Activated naive CD4-positive, alpha-beta T cell treated with anti-CD3 and anti-CD28 coated beads, Interleukin-2, amount 10 ng/mL, durations not matched to agents 7 days and 5 days (primary cell): Measurements from ENCODE around the gene AOPEP.
"Not testable (repeated sequence)": the region's sequence is repeated elsewhere in the genome, so short reads cannot be mapped to it uniquely, and the experiment has no call there.

ENCODE experiments used
- CTCF ChIA-PET: fragments of 350-600 bp; sonication (Branson Sonifier 250); formaldehyde crosslinking; loops from one replicate; lab custom pipeline; 2021; ENCODE audit warnings: antibody characterized with exemption; lab: Charles Lee
- DNase-seq: peaks from one replicate; pipeline ENCODE4 v3.0.0-alpha.2; 2020
- H3K27ac Mint-ChIP-seq: one replicate; pipeline ENCODE4 v1.8.0; 2021; ENCODE audit warnings: mild to moderate bottlenecking, moderate library complexity, mixed read lengths
- H3K27me3 Mint-ChIP-seq: one replicate; pipeline ENCODE4 v1.8.0; 2021; ENCODE audit warnings: mild to moderate bottlenecking, mixed read lengths
- H3K36me3 Mint-ChIP-seq: one replicate; pipeline ENCODE4 v1.8.0; 2021; ENCODE audit warnings: mixed read lengths
- H3K4me1 Mint-ChIP-seq: one replicate; pipeline ENCODE4 v1.8.0; 2021; ENCODE audit warnings: mixed read lengths
- H3K4me3 Mint-ChIP-seq: one replicate; pipeline ENCODE4 v1.8.0; 2021; ENCODE audit warnings: mild to moderate bottlenecking, moderate library complexity, mixed read lengths
- H3K9me3 Mint-ChIP-seq: one replicate; pipeline ENCODE4 v1.8.0; 2021; ENCODE audit warnings: mixed read lengths

AOPEP gene

DNA sequence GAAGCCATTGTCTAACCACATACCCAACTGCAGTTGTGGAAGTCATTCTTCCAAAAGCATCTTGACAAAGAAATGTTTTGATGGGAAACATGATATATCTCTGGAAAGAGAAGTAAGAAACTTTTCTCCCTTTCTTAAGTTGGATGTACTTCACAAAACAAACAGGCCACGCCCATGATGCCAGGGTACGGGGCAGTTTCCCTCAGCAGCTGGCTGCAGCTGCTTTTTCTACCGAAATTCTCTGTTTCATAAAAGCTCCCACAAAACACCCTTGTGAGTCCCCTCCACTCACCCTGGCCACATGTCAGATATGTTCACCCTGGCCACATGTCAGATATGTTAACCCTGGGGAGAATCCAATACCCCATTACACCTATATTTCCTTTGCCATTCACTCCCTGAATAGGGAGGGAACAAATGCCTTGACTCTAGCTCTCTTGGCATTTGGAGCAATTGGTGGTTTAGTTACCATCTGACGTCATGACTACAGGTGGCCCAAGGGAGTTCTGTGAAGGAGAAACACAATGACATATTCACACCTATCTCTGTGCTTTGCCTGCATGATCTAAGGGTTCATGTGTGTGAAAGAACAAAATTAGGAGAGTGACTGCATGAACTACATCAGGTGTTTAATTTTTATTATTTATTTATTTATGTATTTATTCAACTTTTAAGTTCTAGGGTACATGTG is 103.0 kb downstream of the AOPEP start:
- CTCF ChIA-PET: no interaction called here
- H3K27ac Mint-ChIP-seq: no peak overlapping the region
- H3K4me1 Mint-ChIP-seq: no peaks in the 10 kb centered on the region
- no peaks in the 10 kb centered on the region for H3K27me3 Mint-ChIP-seq
- peaks cover 6% of the 10 kb centered on the region for H3K36me3 Mint-ChIP-seq
- no peak for DNase-seq
- no peak overlapping the region for H3K4me3 Mint-ChIP-seq
- no peaks in the 10 kb centered on the region for H3K9me3 Mint-ChIP-seq

DNA sequence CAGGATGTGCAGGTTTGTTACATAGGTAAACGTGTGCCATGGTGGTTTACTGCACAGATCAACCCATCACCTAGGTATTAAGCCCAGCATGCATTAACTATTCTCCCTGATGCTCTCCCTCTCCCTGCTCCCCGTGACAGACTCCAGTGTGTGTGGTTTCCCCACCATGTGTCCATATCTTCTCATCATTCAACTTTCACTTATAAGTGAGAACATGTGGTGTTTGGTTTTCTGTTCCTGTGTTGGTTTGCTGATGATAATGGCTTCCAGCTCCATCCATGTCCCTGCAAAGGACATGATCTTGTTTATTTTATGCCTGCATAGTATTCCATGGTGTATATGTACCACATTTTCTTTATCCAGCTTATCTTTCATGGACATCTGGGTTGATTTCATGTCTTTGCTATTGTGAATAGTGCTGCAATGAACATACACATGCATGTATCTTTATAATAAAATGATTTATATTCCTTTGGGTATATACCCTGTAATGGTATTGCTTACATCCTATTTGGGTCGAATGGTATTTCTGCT is 103.6 kb downstream of the AOPEP start:
- DNase-seq, CTCF ChIA-PET, H3K27me3 Mint-ChIP-seq, H3K9me3 Mint-ChIP-seq, H3K27ac Mint-ChIP-seq, H3K4me1 Mint-ChIP-seq, H3K36me3 Mint-ChIP-seq, H3K4me3 Mint-ChIP-seq: not testable (repeated sequence)

DNA sequence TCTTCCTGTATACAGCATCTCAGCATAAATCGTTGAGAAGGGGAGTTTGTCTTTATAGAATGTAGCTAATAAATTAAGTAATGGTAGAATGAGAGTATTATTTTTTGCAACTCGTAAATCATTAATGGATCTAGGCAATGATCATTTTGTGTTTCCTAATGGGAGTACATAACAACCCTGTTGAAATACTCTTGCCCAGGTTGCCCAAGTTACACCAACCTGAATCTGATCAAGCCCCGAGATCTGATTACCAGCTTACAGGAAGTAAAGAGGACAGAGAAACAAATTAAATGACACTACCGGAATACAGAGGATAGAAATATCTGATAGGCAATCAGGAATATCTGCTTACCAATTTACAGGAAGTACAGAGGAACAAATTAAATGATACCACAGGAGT is 107.3 kb downstream of the AOPEP start:
- DNase-seq: no peak
- Mint-ChIP-seq H3K36me3 (peaks cover 6% of the 10 kb centered on the region), H3K27ac (no peak overlapping the region), H3K4me3 (no peak overlapping the region), H3K4me1 (peaks cover 2% of the 10 kb centered on the region), H3K27me3 (no peaks in the 10 kb centered on the region), H3K9me3 (peaks cover 8% of the 10 kb centered on the region)
- CTCF ChIA-PET: no interaction called here

DNA sequence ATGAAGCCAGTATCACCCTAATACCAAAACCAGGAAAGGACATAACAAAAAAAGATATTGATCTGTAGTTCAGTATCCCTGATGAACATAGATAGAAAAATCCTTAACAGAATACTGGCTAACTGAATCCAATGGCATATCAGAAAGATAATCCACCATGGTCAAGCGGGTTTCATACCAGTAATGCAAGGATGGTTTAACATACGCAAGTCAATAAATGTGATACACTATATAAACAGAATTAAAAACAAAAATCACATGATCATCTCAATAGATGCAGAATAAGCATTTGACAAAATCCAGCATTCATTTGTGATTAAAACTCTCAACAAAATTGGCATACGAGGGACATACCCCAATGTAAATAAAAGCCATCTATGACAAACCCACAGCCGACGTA is 110.9 kb downstream of the AOPEP start:
- no peak for DNase-seq

DNA sequence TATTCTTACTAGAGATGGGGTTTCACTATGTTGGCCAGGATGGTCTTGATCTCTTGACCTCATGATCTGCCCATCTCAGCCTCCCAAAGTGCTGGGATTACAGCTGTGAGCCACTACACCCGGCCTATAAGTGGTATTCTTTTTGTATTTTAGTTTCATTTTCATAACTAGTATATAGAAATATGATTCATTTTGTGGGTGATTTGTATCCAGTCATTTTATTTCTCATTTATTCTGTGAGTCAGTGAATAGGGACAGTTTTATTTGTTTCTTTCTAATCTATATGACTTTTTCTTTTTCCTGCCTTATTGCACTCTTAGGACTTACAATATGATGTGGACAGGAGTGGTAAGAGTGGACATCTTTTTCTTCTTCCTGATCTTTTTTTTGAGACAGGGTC is 112.9 kb downstream of the AOPEP start:
- CTCF ChIA-PET: no interaction called here
- DNase-seq: no peak
- no peaks in the 10 kb centered on the region for H3K27me3 Mint-ChIP-seq
- H3K9me3 Mint-ChIP-seq: peaks cover 17% of the 10 kb centered on the region
- H3K4me3 Mint-ChIP-seq: no peak overlapping the region
- H3K36me3 Mint-ChIP-seq: peaks cover 8% of the 10 kb centered on the region
- no peak overlapping the region for H3K27ac Mint-ChIP-seq
- H3K4me1 Mint-ChIP-seq: peaks cover 21% of the 10 kb centered on the region

More for the DNA sequence above, 110.9 kb downstream of the AOPEP start:
- peaks cover 8% of the 10 kb centered on the region for H3K36me3 Mint-ChIP-seq
- no peaks in the 10 kb centered on the region for H3K27me3 Mint-ChIP-seq
- H3K4me1 Mint-ChIP-seq: peaks cover 14% of the 10 kb centered on the region
- H3K4me3 Mint-ChIP-seq: no peak overlapping the region
- H3K27ac Mint-ChIP-seq: no peak overlapping the region
- H3K9me3 Mint-ChIP-seq: peaks cover 17% of the 10 kb centered on the region
- CTCF ChIA-PET: no interaction called here

DNA sequence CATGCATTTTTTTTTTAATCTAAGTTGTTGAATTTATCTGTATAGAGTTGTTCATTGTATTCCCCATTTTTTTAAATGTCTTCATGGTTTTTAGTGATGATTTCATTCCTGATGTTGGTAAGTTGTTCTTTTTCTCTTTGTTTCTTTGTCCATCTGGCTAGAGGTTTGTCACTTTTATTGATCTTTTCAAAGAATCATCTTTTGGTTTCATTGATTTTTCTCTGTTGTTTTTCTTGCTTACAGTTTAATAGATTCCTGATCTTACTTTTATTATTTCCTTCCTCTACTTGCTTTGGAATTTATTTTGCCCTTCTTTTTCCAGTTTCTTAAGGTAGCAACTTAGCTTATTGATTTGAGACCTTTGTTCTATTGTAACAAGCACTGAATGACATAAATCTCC is 114.2 kb downstream of the AOPEP start:
- H3K4me3 Mint-ChIP-seq: no peak overlapping the region
- CTCF ChIA-PET: no interaction called here
- peaks cover 8% of the 10 kb centered on the region for H3K36me3 Mint-ChIP-seq
- peaks cover 17% of the 10 kb centered on the region for H3K9me3 Mint-ChIP-seq
- no peaks in the 10 kb centered on the region for H3K27me3 Mint-ChIP-seq
- H3K4me1 Mint-ChIP-seq: peaks cover 20% of the 10 kb centered on the region
- no peak for DNase-seq
- no peak overlapping the region for H3K27ac Mint-ChIP-seq

DNA sequence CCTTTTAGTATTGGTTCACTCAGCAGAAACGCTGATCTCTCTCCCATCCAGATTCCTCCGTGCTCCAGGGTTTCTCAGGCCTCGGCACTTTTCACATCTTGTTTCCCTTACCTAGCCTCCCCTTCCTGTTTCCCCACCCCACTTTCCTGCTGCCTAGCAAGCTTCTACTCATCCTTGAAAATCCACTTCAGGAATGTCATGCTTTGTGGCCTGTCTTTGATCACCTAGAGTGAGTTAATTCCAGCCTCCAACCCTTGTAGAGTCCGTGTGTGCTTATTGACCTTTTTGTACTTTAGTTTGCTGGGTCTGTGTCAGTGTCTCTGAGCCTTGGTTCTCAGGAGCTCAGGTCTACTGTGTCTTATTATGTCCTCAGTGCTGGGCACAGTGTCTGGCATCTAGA is 116.6 kb downstream of the AOPEP start:
- H3K27me3 Mint-ChIP-seq: no peaks in the 10 kb centered on the region

DNA sequence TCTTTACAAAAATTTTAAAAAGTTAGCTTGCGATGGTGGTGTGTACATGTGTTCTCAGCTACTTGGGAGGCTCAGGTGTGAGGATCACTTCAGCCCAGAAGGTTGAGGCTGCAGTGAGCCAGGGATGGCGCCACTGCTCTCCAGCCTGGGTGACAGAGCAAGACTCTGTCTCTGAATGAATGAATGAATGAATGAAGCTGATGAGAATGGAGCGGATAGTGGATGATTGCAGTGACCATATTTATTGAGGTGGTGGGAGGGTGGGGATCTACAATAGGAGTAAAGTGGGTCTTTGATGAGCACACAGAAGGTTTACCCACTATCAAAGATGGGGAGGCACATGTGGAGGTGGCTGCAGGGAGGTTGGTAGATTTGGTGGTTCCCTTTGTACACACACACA is 120.2 kb downstream of the AOPEP start:
- CTCF ChIA-PET: no interaction called here
- Mint-ChIP-seq H3K27ac (no peak overlapping the region), H3K4me3 (no peak overlapping the region), H3K36me3 (no peaks in the 10 kb centered on the region), H3K4me1 (peaks cover 14% of the 10 kb centered on the region), H3K9me3 (no peaks in the 10 kb centered on the region), H3K27me3 (no peaks in the 10 kb centered on the region)
- DNase-seq: no peak

More for the DNA sequence above, 116.6 kb downstream of the AOPEP start:
- Mint-ChIP-seq H3K27ac (no peak overlapping the region), H3K4me1 (peaks cover 24% of the 10 kb centered on the region), H3K36me3 (peaks cover 6% of the 10 kb centered on the region), H3K9me3 (peaks cover 11% of the 10 kb centered on the region), H3K4me3 (no peak overlapping the region)
- CTCF ChIA-PET: no interaction called here
- no peak for DNase-seq

DNA sequence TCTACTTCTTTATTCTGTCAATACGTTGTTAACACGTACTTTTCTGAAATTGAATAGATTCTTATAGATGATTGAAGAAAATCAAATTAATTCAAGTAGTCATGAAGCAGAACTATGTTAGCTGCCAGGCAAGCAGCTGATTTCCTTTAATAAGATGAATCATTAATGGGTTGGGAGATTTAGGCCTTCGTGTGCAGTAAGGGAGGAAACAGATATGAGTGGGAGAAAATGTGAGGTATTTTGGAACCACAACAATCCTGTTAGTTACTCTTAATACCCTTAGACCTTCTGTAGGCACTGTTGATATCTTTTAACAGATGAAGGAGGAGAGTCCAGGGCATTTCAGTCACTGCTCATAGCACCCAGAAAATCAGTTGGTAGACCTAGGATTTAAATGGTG is 121.0 kb downstream of the AOPEP start:
- Mint-ChIP-seq H3K4me3 (no peak overlapping the region), H3K4me1 (peaks cover 11% of the 10 kb centered on the region), H3K27me3 (no peaks in the 10 kb centered on the region), H3K36me3 (no peaks in the 10 kb centered on the region), H3K27ac (no peak overlapping the region), H3K9me3 (no peaks in the 10 kb centered on the region)
- no peak for DNase-seq
- CTCF ChIA-PET: no interaction called here

DNA sequence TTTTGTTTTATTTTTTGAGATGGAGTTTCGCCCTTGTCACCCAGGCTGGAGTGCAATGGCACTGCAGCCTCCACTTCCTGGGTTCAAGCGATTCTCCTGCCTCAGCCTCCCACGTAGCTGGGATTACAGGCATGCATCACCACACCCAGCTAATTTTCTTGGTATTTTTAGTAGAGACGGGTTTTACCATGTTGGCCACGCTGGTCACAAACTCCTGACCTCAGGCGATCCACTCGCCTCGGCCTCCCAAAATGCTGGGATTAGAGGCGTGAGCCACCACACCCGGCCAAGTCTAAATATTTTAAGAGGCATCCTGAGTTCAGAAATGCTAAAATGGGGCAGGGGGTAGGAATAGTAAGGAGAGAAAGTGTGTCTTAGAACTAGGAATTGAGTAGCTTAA is 122.3 kb downstream of the AOPEP start:
- H3K4me3 Mint-ChIP-seq, H3K9me3 Mint-ChIP-seq, DNase-seq, H3K27me3 Mint-ChIP-seq, H3K4me1 Mint-ChIP-seq, H3K36me3 Mint-ChIP-seq, H3K27ac Mint-ChIP-seq: not testable (repeated sequence)
- CTCF ChIA-PET: interaction anchor here (1.1 kb wide), 1 partner anchor 12 kb away, joined by 3 read pairs; no protein-coding TSS in a partner anchor

DNA sequence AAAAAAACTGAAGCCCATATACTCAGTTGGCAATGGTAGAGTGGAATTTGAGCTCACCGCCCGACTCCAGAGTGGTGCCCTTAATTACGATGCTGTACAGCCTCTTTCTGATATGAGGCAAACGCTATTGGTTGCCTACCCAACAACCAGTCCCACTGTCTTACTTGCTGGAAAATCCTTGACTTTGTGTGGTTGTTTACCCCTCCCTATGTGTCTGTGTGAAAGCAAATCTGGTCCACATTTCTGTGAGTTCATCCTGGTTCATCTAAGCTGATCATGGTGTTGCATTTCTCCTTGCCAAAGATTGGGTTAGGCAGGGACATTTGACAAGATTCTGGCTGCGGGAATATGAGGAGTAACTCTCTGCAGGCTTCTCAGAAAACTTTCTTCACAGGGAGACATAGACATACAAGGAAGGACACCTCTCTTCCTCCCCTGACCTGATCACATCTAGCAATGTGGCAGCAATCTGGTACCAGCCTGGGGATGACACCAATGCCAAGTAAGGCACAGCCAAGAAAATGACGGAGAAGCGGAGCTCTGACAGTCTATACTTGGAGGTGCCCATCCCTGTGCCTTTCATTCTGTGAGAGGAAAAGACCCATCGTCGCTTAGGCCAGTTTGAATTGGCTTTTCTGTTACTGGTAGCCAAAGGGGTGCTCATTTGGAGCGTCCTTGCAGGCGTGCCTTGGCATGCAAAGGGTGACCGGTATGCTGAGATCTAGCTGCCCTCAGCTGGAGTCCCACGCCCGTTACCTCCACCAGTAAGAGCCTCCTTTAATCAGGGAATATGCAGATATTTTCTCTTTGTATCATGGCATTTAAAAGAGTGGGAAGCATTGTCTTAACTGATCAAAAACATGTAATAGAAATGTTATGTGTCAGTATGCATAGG is 124.3 kb downstream of the AOPEP start:
- H3K27ac Mint-ChIP-seq: no peak overlapping the region

DNA sequence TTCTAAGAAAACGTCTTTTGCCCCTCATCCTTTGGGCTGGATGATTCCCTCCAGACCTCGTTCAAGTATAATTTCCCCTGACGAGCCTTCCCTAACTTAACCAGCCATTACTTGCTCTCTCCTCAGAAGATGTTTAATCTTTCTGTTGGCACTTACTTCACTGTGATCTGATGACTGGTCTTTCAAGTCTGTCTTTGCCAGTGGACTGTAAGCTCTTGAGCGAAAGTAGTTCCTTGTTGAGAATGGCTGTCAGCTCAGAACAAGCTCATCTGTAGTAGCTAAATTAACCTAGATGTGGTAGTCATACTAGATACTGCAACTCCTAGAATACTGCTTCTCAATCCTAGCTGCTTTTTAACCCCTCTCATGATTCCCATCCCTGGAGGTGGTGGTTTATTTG is 125.0 kb downstream of the AOPEP start:
- H3K27me3 Mint-ChIP-seq: no peaks in the 10 kb centered on the region
- no peak overlapping the region for H3K27ac Mint-ChIP-seq
- H3K36me3 Mint-ChIP-seq: no peaks in the 10 kb centered on the region
- no peaks in the 10 kb centered on the region for H3K9me3 Mint-ChIP-seq
- H3K4me1 Mint-ChIP-seq: peaks cover 4% of the 10 kb centered on the region
- no peak overlapping the region for H3K4me3 Mint-ChIP-seq
- CTCF ChIA-PET: interaction anchor here (0.6 kb wide), 2 partner anchors 20 to 272 kb away, joined by 3 to 4 read pairs; no protein-coding TSS in a partner anchor
- no peak for DNase-seq

More for the DNA sequence above, 124.3 kb downstream of the AOPEP start:
- Mint-ChIP-seq H3K4me1 (peaks cover 4% of the 10 kb centered on the region), H3K9me3 (no peaks in the 10 kb centered on the region), H3K4me3 (no peak overlapping the region), H3K27me3 (no peaks in the 10 kb centered on the region), H3K36me3 (no peaks in the 10 kb centered on the region)
- CTCF ChIA-PET: interaction anchor here (0.6 kb wide), 3 partner anchors 20 to 273 kb away, joined by 3 to 4 read pairs (median 3); no protein-coding TSS in a partner anchor
- DNase-seq: no peak

DNA sequence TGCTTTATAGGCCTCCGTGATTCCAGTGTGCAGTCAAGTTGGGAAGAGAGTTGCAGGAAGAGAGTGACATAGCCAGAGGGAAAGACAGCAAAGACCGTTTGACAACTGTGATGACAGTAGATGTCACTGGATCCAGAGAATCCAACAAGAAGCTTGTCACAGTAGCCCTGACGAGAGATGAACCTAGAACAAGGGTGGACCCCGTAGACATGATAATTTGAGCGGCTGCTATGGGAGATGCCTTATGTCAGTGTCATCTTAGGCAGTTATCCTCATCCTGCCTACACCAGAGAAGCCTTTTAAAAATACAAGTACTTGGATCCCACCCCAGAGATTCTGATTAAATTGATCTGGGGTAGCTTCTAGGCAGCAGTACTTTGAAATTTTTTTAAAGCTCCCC is 125.4 kb downstream of the AOPEP start:
- DNase-seq: no peak
- CTCF ChIA-PET: no interaction called here
- H3K27me3 Mint-ChIP-seq: no peaks in the 10 kb centered on the region
- no peaks in the 10 kb centered on the region for H3K36me3 Mint-ChIP-seq
- H3K27ac Mint-ChIP-seq: no peak overlapping the region
- H3K4me1 Mint-ChIP-seq: peaks cover 4% of the 10 kb centered on the region
- no peaks in the 10 kb centered on the region for H3K9me3 Mint-ChIP-seq
- H3K4me3 Mint-ChIP-seq: no peak overlapping the region

DNA sequence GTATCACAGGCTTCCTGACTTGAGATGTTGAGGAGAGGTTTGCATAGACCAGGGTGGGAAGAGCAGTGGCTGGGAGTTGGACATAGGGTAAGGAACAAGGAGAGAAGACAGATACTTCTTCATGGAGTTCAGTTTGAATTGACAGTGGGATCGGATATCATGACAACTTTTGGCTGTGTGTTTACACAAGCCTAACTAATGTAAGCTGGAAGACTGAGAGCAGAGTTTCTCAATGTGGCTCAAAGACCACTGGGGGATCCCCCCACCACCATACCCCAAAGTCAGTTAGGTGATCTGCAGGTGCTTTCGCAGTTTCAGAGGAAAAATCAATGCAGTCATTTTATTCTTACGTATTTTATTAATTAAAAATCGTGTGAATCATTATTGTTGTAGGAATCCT is 125.9 kb downstream of the AOPEP start:
- CTCF ChIA-PET: no interaction called here
- H3K4me3 Mint-ChIP-seq: no peak overlapping the region
- H3K36me3 Mint-ChIP-seq: no peaks in the 10 kb centered on the region
- H3K27ac Mint-ChIP-seq: no peak overlapping the region
- H3K9me3 Mint-ChIP-seq: no peaks in the 10 kb centered on the region
- H3K27me3 Mint-ChIP-seq: no peaks in the 10 kb centered on the region
- H3K4me1 Mint-ChIP-seq: peaks cover 1% of the 10 kb centered on the region
- DNase-seq: no peak
